Activated CD8-positive, alpha-beta T cell treated with anti-CD3 and anti-CD28 coated beads for 36 hours (primary cell): ENCODE data around the gene SNRPA. TPM values are rescaled to one million over a fixed set of nuclear protein-coding genes. Genes with fewer than 3 reads are reported as not detected.

ENCODE experiments used
- ATAC-seq: fragments of 200-7000 bp; cut with Tn5 transposase; one replicate; pipeline ENCODE4 v1.10.0; 2021; ENCODE audit warnings: mild to moderate bottlenecking, moderate library complexity
- CTCF ChIA-PET: fragments of 350-600 bp; sonication (Branson Sonifier 250); formaldehyde crosslinking; loops from one replicate; lab custom pipeline; 2021; ENCODE audit warnings: antibody characterized with exemption; lab: Charles Lee
- POLR2A ChIA-PET: fragments of 350-600 bp; sonication (Branson Sonifier 250); formaldehyde crosslinking; loops from one replicate; lab custom pipeline; 2021; ENCODE audit warnings: antibody characterized with exemption; lab: Charles Lee
- DNase-seq: peaks from one replicate; pipeline ENCODE4 v3.0.0-alpha.2; 2020
- H3K27ac Mint-ChIP-seq: one replicate; pipeline ENCODE4 v1.8.0; 2021; ENCODE audit warnings: mild to moderate bottlenecking, mixed read lengths
- H3K27me3 Mint-ChIP-seq: one replicate; pipeline ENCODE4 v1.8.0; 2021; ENCODE audit warnings: mixed read lengths
- H3K36me3 Mint-ChIP-seq: one replicate; pipeline ENCODE4 v1.8.0; 2021; ENCODE audit warnings: low read depth, mixed read lengths
- H3K4me1 Mint-ChIP-seq: one replicate; pipeline ENCODE4 v1.8.0; 2021; ENCODE audit warnings: low read depth, mixed read lengths
- H3K4me3 Mint-ChIP-seq: one replicate; pipeline ENCODE4 v1.8.0; 2021; ENCODE audit warnings: mild to moderate bottlenecking, moderate library complexity, mixed read lengths
- H3K9me3 Mint-ChIP-seq: one replicate; pipeline ENCODE4 v1.8.0; 2021; ENCODE audit warnings: mixed read lengths
- intact Hi-C: fragments of 100-400 bp; cut with micrococcal nuclease; formaldehyde crosslinking; loops from one replicate; pipeline ENCODE4 v1.10.0; 2022
- total RNA-seq, 2 experiments: library from RNA; stranded (reverse); gene quantifications; one replicate each; pipeline ENCODE4 v1.2.3, GENCODE V29; 2021
- TF ChIP-seq, protein P1 (sequence below): fragments of 200-600 bp; IDR thresholded peaks from one replicate; pipeline ENCODE4 v1.8.0; 2022; ENCODE audit warnings: antibody characterized with exemption, mild to moderate bottlenecking

Gene SNRPA
- total RNA-seq, 2 experiments from 2014 or later: 260 to 281 TPM

- Mint-ChIP-seq H3K4me1 (no peaks in the 10 kb centered on the region), H3K4me3 (no peak overlapping the region), H3K9me3 (no peaks in the 10 kb centered on the region), H3K36me3 (peaks cover 7% of the 10 kb centered on the region), H3K27me3 (no peaks in the 10 kb centered on the region), H3K27ac (no peak overlapping the region)
- intact Hi-C loops: no loop called here
- ChIA-PET CTCF (interaction anchor here (0.7 to 1.0 kb wide), 2 partner anchors 79 to 404 kb away, joined by 3 read pairs; no protein-coding TSS in a partner anchor), POLR2A (interaction anchor here (2.1 kb wide), 1 partner anchor 17 kb away, joined by 4 read pairs; no protein-coding TSS in a partner anchor)
- TF ChIP-seq, protein P1, sequence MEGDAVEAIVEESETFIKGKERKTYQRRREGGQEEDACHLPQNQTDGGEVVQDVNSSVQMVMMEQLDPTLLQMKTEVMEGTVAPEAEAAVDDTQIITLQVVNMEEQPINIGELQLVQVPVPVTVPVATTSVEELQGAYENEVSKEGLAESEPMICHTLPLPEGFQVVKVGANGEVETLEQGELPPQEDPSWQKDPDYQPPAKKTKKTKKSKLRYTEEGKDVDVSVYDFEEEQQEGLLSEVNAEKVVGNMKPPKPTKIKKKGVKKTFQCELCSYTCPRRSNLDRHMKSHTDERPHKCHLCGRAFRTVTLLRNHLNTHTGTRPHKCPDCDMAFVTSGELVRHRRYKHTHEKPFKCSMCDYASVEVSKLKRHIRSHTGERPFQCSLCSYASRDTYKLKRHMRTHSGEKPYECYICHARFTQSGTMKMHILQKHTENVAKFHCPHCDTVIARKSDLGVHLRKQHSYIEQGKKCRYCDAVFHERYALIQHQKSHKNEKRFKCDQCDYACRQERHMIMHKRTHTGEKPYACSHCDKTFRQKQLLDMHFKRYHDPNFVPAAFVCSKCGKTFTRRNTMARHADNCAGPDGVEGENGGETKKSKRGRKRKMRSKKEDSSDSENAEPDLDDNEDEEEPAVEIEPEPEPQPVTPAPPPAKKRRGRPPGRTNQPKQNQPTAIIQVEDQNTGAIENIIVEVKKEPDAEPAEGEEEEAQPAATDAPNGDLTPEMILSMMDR: no peak
- no peak for ATAC-seq
- no peak for DNase-seq
Measured at GRCh38 chr19:40739871-40740703, 10.9 kb upstream of the SNRPA start.

GRCh38 chr19:40740747-40741146 lies 10.3 kb upstream of the SNRPA start:
- Mint-ChIP-seq H3K9me3 (no peaks in the 10 kb centered on the region), H3K27me3 (no peaks in the 10 kb centered on the region), H3K4me1 (no peaks in the 10 kb centered on the region), H3K27ac (no peak overlapping the region), H3K4me3 (no peak overlapping the region), H3K36me3 (peaks cover 2% of the 10 kb centered on the region)
- ChIA-PET CTCF (interaction anchor here (0.7 kb wide), 1 partner anchor 79 kb away, joined by 3 read pairs; no protein-coding TSS in a partner anchor), POLR2A (interaction anchor here (0.6 to 2.1 kb wide), 2 partner anchors 18 to 54 kb away, joined by 3 to 4 read pairs; no protein-coding TSS in a partner anchor)
- ATAC-seq (no peak), DNase-seq (no peak)
- TF ChIP-seq, protein P1: no peak
- intact Hi-C loops: no loop called here

DNA sequence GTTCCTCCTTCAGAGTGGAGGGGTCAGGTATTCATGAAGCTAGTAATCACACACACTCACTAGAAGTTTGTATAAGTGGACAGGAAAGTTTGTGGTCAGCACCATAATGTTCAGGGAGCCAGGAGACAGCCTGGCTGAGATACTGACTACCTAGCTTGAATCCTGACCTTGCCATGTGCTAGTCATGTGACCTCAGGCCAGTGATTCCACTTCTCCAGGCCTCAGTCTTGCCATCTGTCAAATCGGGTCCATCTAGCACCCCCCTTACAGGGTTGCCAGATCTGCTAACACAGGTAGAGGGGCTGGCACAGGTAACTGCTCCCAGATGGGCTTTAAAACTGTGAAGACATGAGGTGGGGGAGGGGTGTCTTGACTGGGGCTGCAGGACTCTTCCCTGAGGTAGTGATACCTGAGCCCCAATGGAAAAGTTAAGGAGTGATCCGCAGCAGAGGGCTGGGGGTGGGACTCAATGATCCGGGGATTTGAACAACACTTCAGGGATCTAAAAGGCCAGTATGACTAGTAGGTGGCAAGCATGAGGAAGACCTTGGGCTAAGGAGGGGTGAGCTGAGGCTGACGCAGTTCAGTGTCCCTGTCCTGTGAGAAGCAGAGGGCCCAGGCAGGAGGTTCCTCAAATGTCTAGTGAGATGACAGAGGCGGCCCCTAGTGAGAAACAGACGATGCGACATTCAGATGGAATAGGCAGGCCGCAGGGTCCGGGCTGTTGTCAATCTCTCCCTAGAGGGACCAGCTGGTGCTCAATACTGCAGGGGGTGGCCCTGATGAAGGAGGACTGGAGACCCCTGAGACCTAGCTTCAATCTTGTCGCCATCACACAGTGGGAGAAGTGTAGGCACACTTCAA lies 9.2 kb upstream of the SNRPA start:
- CTCF ChIA-PET: interaction anchor here (0.9 to 1.7 kb wide), 2 partner anchors 8 to 79 kb away, joined by 3 to 7 read pairs; no protein-coding TSS in a partner anchor

DNA sequence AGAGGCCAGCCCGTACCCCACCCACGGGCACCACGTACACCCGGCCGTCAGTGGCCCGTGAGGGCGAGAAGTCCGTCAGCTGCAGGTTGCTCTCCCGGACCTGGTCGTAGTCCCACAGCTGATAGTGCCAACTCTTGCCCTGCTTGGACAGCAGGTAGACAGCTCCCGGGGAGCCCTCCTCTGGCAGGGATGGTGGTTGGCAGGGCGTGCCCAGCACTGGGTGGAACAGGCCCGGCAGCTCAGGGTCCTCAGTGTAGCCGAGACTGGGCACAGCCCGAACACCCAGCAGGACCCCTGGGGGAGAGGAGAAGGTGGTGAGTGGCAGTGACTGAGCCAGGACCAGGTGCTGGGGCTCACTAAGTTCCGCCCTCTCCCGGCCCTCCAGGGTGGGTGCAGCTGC lies 8.5 kb upstream of the SNRPA start:
- no peak overlapping the region for H3K27ac Mint-ChIP-seq
- intact Hi-C loops: no loop called here
- peaks cover 2% of the 10 kb centered on the region for H3K36me3 Mint-ChIP-seq
- no peaks in the 10 kb centered on the region for H3K9me3 Mint-ChIP-seq
- ATAC-seq (no peak), DNase-seq (no peak)
- TF ChIP-seq, protein P1: no peak
- H3K4me3 Mint-ChIP-seq: no peak overlapping the region
- no peaks in the 10 kb centered on the region for H3K4me1 Mint-ChIP-seq
- no peaks in the 10 kb centered on the region for H3K27me3 Mint-ChIP-seq
- ChIA-PET POLR2A (no interaction called here), CTCF (interaction anchor here (1.7 kb wide), 1 partner anchor 9 kb away, joined by 7 read pairs; no protein-coding TSS in a partner anchor)

More for the DNA sequence above, 9.2 kb upstream of the SNRPA start:
- H3K36me3 Mint-ChIP-seq: peaks cover 2% of the 10 kb centered on the region
- DNase-seq: no peak
- no peaks in the 10 kb centered on the region for H3K27me3 Mint-ChIP-seq
- ATAC-seq: no peak
- TF ChIP-seq, protein P1: no peak
- H3K27ac Mint-ChIP-seq: no peak overlapping the region
- no peak overlapping the region for H3K4me3 Mint-ChIP-seq
- intact Hi-C loops: no loop called here
- POLR2A ChIA-PET: interaction anchor here (0.6 to 2.1 kb wide), 2 partner anchors 19 to 55 kb away, joined by 3 to 4 read pairs; no protein-coding TSS in a partner anchor
- no peaks in the 10 kb centered on the region for H3K4me1 Mint-ChIP-seq
- H3K9me3 Mint-ChIP-seq: no peaks in the 10 kb centered on the region
